Trophoblast cell (in vitro differentiated cells and primary cell): ENCODE measurements around the gene GNL3.

Experiments used
- DNase-seq, 2 donors: peaks; one replicate each; pipeline ENCODE4 v3.0.0-alpha.2; 2016
- H2AFZ ChIP-seq: 2 replicates; pipeline ENCODE4 v1.6.1; 2013; ENCODE audit warnings: low read length, moderate library complexity, mild to moderate bottlenecking; ENCODE audit not compliant: insufficient read depth, poor library complexity
- H2AK5ac ChIP-seq: 2 replicates; pipeline ENCODE4 v1.6.1; 2013; ENCODE audit warnings: mild to moderate bottlenecking, low read length
- H2BK120ac ChIP-seq: 2 replicates; pipeline ENCODE4 v1.6.1; 2013; ENCODE audit warnings: low read length, mild to moderate bottlenecking, moderate library complexity; ENCODE audit not compliant: insufficient read depth, poor library complexity
- H2BK12ac ChIP-seq: 2 replicates; pipeline ENCODE4 v1.6.1; 2013; ENCODE audit warnings: mild to moderate bottlenecking, low read length, moderate library complexity
- H2BK5ac ChIP-seq: 2 replicates; pipeline ENCODE4 v1.6.1; 2013; ENCODE audit warnings: low read length, low read depth, moderate library complexity, mild to moderate bottlenecking; ENCODE audit not compliant: poor library complexity
- H3K14ac ChIP-seq: 2 replicates; pipeline ENCODE4 v1.6.1; 2013; ENCODE audit warnings: mild to moderate bottlenecking, low read length
- H3K18ac ChIP-seq: 2 replicates; pipeline ENCODE4 v1.6.1; 2013; ENCODE audit warnings: mild to moderate bottlenecking, low read length
- H3K23ac ChIP-seq: 2 replicates; pipeline ENCODE4 v1.6.1; 2013; ENCODE audit warnings: low read length
- H3K27ac ChIP-seq: 2 replicates; pipeline ENCODE4 v1.5.1; 2013; ENCODE audit warnings: low read depth, mild to moderate bottlenecking, inconsistent platforms, low read length, moderate library complexity
- H3K27me3 ChIP-seq: 2 replicates; pipeline ENCODE4 v1.6.1; 2013; ENCODE audit warnings: inconsistent platforms, mild to moderate bottlenecking, low read length, moderate library complexity; ENCODE audit not compliant: insufficient read depth
- H3K36me3 ChIP-seq, 2 experiments: 1 replicate in 1 of 2; 2 replicates in 1 of 2; pipeline ENCODE4 v1.6.1; 2013; ENCODE audit warnings: low read length in 2 of 2, mild to moderate bottlenecking in 2 of 2, moderate library complexity in 1 of 2; ENCODE audit not compliant: insufficient read depth in 2 of 2, control insufficient read depth in 1 of 2
- H3K4ac ChIP-seq: 2 replicates; pipeline ENCODE4 v1.6.1; 2013; ENCODE audit warnings: low read depth, mild to moderate bottlenecking, low read length, moderate library complexity
- H3K4me1 ChIP-seq, 2 experiments: 1 replicate in 1 of 2; 2 replicates in 1 of 2; pipeline ENCODE4 v1.6.1; 2013; ENCODE audit warnings: low read length in 2 of 2, mild to moderate bottlenecking in 2 of 2, moderate library complexity in 1 of 2; ENCODE audit not compliant: insufficient read depth in 2 of 2, control insufficient read depth in 1 of 2
- H3K4me2 ChIP-seq: 2 replicates; pipeline ENCODE4 v1.6.1; 2013; ENCODE audit warnings: inconsistent platforms, mild to moderate bottlenecking, low read length, moderate library complexity
- H3K4me3 ChIP-seq: 2 replicates; pipeline ENCODE4 v1.5.1; 2013; ENCODE audit warnings: mild to moderate bottlenecking, low read depth, low read length, inconsistent platforms
- H3K79me1 ChIP-seq: one replicate; pipeline ENCODE4 v1.6.1; 2013; ENCODE audit warnings: low read length
- H3K79me2 ChIP-seq: 2 replicates; pipeline ENCODE4 v1.6.1; 2013; ENCODE audit warnings: low read length, mild to moderate bottlenecking; ENCODE audit not compliant: control insufficient read depth, insufficient read depth, poor library complexity
- H3K9ac ChIP-seq: 2 replicates; pipeline ENCODE4 v1.6.1; 2013; ENCODE audit warnings: mild to moderate bottlenecking, low read length
- H3K9me3 ChIP-seq: 2 replicates; pipeline ENCODE4 v1.6.1; 2013; ENCODE audit warnings: low read depth, mild to moderate bottlenecking, control low read depth, inconsistent platforms, low read length; ENCODE audit not compliant: insufficient read depth
- H4K12ac ChIP-seq: 2 replicates; pipeline ENCODE4 v1.6.1; 2013; ENCODE audit warnings: low read depth, mild to moderate bottlenecking, low read length, moderate library complexity
- H4K8ac ChIP-seq: 2 replicates; pipeline ENCODE4 v1.6.1; 2013; ENCODE audit warnings: low read depth, mild to moderate bottlenecking, low read length, moderate library complexity
- H4K91ac ChIP-seq: one replicate; pipeline ENCODE4 v1.6.1; 2013; ENCODE audit warnings: low read depth, mild to moderate bottlenecking, low read length, moderate library complexity
- WGBS: extraction: QIAGEN DNeasy Blood & Tissue Kit; methylation state at CpG from one replicate; pipeline ENCODE4 v1.1.7; 2013; ENCODE audit warnings: missing lambda C conversion rate; ENCODE audit not compliant: insufficient read length, insufficient coverage; ENCODE audit errors: extremely low coverage; 5-methylcytosine and 5-hydroxymethylcytosine counted together

The GNL3 gene

DNA sequence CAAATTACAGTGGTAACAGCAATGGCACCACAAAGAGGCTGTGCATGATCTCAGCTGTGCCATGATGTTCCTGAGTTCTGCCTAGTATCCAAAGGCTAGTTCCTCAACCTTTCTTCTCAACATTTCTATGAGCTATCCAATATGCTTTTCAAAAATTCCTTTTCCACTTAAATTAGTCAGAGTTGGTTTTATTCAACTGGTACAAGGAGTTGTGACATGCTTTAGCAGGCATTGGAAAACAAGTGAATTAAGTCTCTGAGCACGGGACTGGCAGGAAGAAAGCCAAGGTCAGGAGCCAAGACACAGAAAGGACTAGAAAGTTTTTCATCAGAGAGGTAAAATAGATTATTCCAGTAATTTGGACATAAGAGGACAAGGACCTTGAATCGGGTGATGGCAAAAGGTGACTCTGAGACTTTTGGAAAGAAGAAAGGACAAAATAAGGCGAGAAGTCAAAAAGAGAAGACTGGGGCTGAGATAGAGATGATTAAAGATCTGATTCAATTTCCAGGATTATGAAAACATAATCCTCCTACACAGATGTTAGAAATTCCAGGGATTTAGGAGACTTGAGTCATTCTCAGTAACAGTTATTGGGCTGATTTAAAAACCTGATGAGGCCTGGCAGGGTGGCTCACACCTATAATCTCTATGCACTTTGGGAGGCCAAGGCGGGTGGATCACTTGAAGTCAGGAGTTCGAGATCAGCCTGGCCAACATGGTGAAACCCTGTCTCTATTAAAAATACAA, 36.2 kb upstream of the GNL3 start:
- H3K23ac ChIP-seq = no peak overlapping the region
- no peaks in the 10 kb centered on the region for H3K4me1 ChIP-seq
- H3K79me1 ChIP-seq = no peaks in the 10 kb centered on the region
- H3K36me3 ChIP-seq = peaks cover 20 to 27% of the 10 kb centered on the region in 2 experiments
- H2BK5ac ChIP-seq = no peak overlapping the region
- no peak overlapping the region for H3K4me3 ChIP-seq
- H3K27ac ChIP-seq = no peak overlapping the region
- H4K91ac ChIP-seq = no peak overlapping the region
- no peak overlapping the region for H4K8ac ChIP-seq
- no peak overlapping the region for H4K12ac ChIP-seq
- H2AFZ ChIP-seq = no peak overlapping the region
- H2AK5ac ChIP-seq = no peak overlapping the region
- H3K4ac ChIP-seq = no peak overlapping the region
- DNase-seq = peak; percentile 40 to 82
- no peaks in the 10 kb centered on the region for H3K79me2 ChIP-seq
- no peaks in the 10 kb centered on the region for H3K9me3 ChIP-seq
- H3K18ac ChIP-seq = no peak overlapping the region
- no peak overlapping the region for H3K14ac ChIP-seq
- H3K27me3 ChIP-seq = no peaks in the 10 kb centered on the region
- no peak overlapping the region for H3K4me2 ChIP-seq
- H2BK120ac ChIP-seq = no peak overlapping the region
- WGBS = no CpG with 5 or more reads among the region's 5 CpGs
- no peak overlapping the region for H3K9ac ChIP-seq
- H2BK12ac ChIP-seq = no peak overlapping the region

DNA sequence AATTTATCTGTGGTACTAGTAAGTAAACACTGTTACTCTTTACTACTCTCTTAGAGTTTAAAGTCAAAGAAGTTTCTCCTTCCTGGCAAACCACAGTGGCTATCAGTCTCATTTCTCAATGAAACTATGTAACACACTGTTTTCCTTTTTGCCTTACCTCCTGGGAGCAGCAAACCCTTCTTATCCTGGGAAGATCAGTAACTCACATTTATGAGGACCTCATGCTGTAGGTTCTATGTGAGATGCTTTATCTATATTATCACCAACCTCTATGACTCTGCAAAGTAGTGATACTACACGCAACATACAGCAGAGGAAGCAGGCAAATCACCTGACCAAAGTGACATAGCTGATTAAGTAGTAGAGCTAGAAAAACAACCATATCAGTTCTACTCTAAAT, 35.4 kb upstream of the GNL3 start:
- no peaks in the 10 kb centered on the region for H3K79me2 ChIP-seq
- no peak overlapping the region for H3K9ac ChIP-seq
- H3K36me3 ChIP-seq = peaks cover 20 to 28% of the 10 kb centered on the region in 2 experiments
- H3K27ac ChIP-seq = no peak overlapping the region
- H3K23ac ChIP-seq = no peak overlapping the region
- no peaks in the 10 kb centered on the region for H3K4me1 ChIP-seq
- no CpG with 5 or more reads among the region's 1 CpG for WGBS
- no peaks in the 10 kb centered on the region for H3K27me3 ChIP-seq
- H2BK5ac ChIP-seq = no peak overlapping the region
- no peak overlapping the region for H3K14ac ChIP-seq
- no peak overlapping the region for H2AK5ac ChIP-seq
- H3K9me3 ChIP-seq = no peaks in the 10 kb centered on the region
- H4K8ac ChIP-seq = no peak overlapping the region
- H4K91ac ChIP-seq = no peak overlapping the region
- H3K18ac ChIP-seq = no peak overlapping the region
- no peak overlapping the region for H2BK12ac ChIP-seq
- no peak overlapping the region for H3K4ac ChIP-seq
- H2AFZ ChIP-seq = no peak overlapping the region
- H2BK120ac ChIP-seq = no peak overlapping the region
- no peak overlapping the region for H4K12ac ChIP-seq
- no peak overlapping the region for H3K4me2 ChIP-seq
- DNase-seq = peak; percentile 36 to 73
- no peaks in the 10 kb centered on the region for H3K79me1 ChIP-seq
- H3K4me3 ChIP-seq = no peak overlapping the region

DNA sequence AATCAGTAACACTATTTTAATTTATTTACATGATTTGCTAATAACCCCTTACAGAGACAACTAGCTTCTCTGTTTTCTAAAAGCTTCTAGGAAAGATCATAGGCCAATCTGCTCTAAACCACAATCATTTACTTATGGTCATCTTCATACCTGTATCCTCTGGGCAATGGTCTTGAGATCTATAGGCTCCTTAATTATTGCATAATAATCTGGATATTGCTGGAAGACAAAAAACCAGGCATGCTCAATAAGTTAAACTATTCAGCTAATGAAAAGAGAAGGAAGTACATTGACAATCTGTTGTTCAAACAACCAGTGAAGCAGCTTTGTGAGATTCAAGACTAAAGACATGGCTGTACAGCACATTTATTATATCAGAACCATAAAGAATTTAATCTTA, 34.2 kb upstream of the GNL3 start:
- Histone ChIP-seq H2BK120ac (no peak overlapping the region), H3K23ac (no peak overlapping the region), H3K4me2 (no peak overlapping the region), H2AK5ac (no peak overlapping the region), H3K18ac (no peak overlapping the region), H3K4me3 (no peak overlapping the region), H3K79me2 (no peaks in the 10 kb centered on the region), H3K9ac (no peak overlapping the region), H3K14ac (no peak overlapping the region), H4K8ac (no peak overlapping the region), H3K27me3 (no peaks in the 10 kb centered on the region), H3K4ac (no peak overlapping the region), H4K12ac (no peak overlapping the region), H3K4me1 (no peaks in the 10 kb centered on the region), H2BK12ac (no peak overlapping the region), H3K79me1 (no peaks in the 10 kb centered on the region), H3K9me3 (no peaks in the 10 kb centered on the region), H3K27ac (no peak overlapping the region), H2BK5ac (no peak overlapping the region), H2AFZ (no peak overlapping the region), H4K91ac (no peak overlapping the region), H3K36me3 (peaks cover 24 to 32% of the 10 kb centered on the region in 2 experiments)
- no peak for DNase-seq

- no peak overlapping the region for H2BK120ac ChIP-seq
- no peaks in the 10 kb centered on the region for H3K79me2 ChIP-seq
- no peak overlapping the region for H2AFZ ChIP-seq
- no peak overlapping the region for H2AK5ac ChIP-seq
- no peak overlapping the region for H3K18ac ChIP-seq
- H2BK5ac ChIP-seq = no peak overlapping the region
- H3K14ac ChIP-seq = no peak overlapping the region
- H3K9ac ChIP-seq = no peak overlapping the region
- H4K8ac ChIP-seq = no peak overlapping the region
- H4K12ac ChIP-seq = no peak overlapping the region
- no peak overlapping the region for H2BK12ac ChIP-seq
- no peak overlapping the region for H3K4me2 ChIP-seq
- H3K23ac ChIP-seq = no peak overlapping the region
- H3K4me1 ChIP-seq = no peaks in the 10 kb centered on the region
- no peak overlapping the region for H4K91ac ChIP-seq
- no peaks in the 10 kb centered on the region for H3K79me1 ChIP-seq
- H3K36me3 ChIP-seq = peaks cover 31 to 42% of the 10 kb centered on the region in 2 experiments
- H3K9me3 ChIP-seq = no peaks in the 10 kb centered on the region
- no peak overlapping the region for H3K4ac ChIP-seq
- H3K27ac ChIP-seq = no peak overlapping the region
- no peaks in the 10 kb centered on the region for H3K27me3 ChIP-seq
- DNase-seq = no peak
- no CpG with 5 or more reads among the region's 3 CpGs for WGBS
- H3K4me3 ChIP-seq = no peak overlapping the region
Measured at GRCh38 chr3:52655895-52656294, 29.9 kb upstream of the GNL3 start.
